CD4-positive, CD25-positive, alpha-beta regulatory T cell (primary cell): Measurements from ENCODE around the gene PKLR. TPM values are rescaled to one million over a fixed set of nuclear protein-coding genes. Genes with fewer than 3 reads are reported as not detected.

Experiments used
- ATAC-seq, 2 donors: fragments of 150-1000 bp; cut with Tn5 transposase; one replicate each; pipeline ENCODE4 v1.10.0; 2021; ENCODE audit warnings: low read depth in 2 of 2, moderate number of reproducible peaks in 2 of 2, moderate library complexity in 1 of 2
- DNase-seq, 3 donors: peaks; one replicate each; pipeline versions ENCODE4 v3.0.0 to v3.0.0-alpha.2; 2012 to 2022; ENCODE audit warnings: mixed read lengths in 1 of 3
- H3K27ac ChIP-seq: one replicate; pipeline ENCODE4 v1.7.0; 2013; ENCODE audit warnings: mild to moderate bottlenecking, low read length; ENCODE audit not compliant: insufficient read depth, poor library complexity, severe bottlenecking
- H3K27me3 ChIP-seq: one replicate; pipeline ENCODE4 v1.7.0; 2013; ENCODE audit warnings: low read length; ENCODE audit not compliant: control insufficient read depth, insufficient read depth
- H3K36me3 ChIP-seq: one replicate; pipeline ENCODE4 v1.7.0; 2013; ENCODE audit warnings: mild to moderate bottlenecking, low read length, moderate library complexity; ENCODE audit not compliant: control insufficient read depth, insufficient read depth
- H3K4me1 ChIP-seq: 2 replicates; pipeline ENCODE4 v1.7.0; 2013; ENCODE audit warnings: mild to moderate bottlenecking, low read length; ENCODE audit not compliant: insufficient read depth, control insufficient read depth, poor library complexity, severe bottlenecking
- H3K4me3 ChIP-seq: one replicate; pipeline ENCODE4 v1.7.0; 2013; ENCODE audit warnings: low read depth, mild to moderate bottlenecking, low read length, moderate library complexity
- H3K9me3 ChIP-seq, 2 experiments: 1 replicate in 1 of 2; 2 replicates in 1 of 2; pipeline ENCODE4 v1.7.0; 2013; ENCODE audit warnings: low read length in 2 of 2, mild to moderate bottlenecking in 1 of 2, moderate library complexity in 1 of 2; ENCODE audit not compliant: control insufficient read depth in 2 of 2
- H3K27ac Mint-ChIP-seq, 3 donors: one replicate each; pipeline ENCODE4 v1.8.0; 2020 to 2022; ENCODE audit warnings: mild to moderate bottlenecking in 3 of 3, mixed read lengths in 3 of 3, moderate library complexity in 2 of 3
- H3K27me3 Mint-ChIP-seq: one replicate; pipeline ENCODE4 v1.8.0; 2022; ENCODE audit warnings: mild to moderate bottlenecking, mixed read lengths
- H3K36me3 Mint-ChIP-seq: one replicate; pipeline ENCODE4 v1.8.0; 2020; ENCODE audit warnings: mixed read lengths
- H3K4me1 Mint-ChIP-seq, 4 donors: one replicate each; pipeline ENCODE4 v1.8.0; 2020 to 2022; ENCODE audit warnings: mixed read lengths in 4 of 4, mild to moderate bottlenecking in 1 of 4
- H3K4me3 Mint-ChIP-seq, 4 donors: one replicate each; pipeline ENCODE4 v1.8.0; 2020 to 2022; ENCODE audit warnings: mild to moderate bottlenecking in 4 of 4, mixed read lengths in 4 of 4, moderate library complexity in 3 of 4
- H3K9me3 Mint-ChIP-seq, 7 donors: one replicate each; pipeline ENCODE4 v1.8.0; 2020 to 2022; ENCODE audit warnings: mixed read lengths in 7 of 7, mild to moderate bottlenecking in 3 of 7, moderate library complexity in 2 of 7
- polyA plus RNA-seq, 4 donors: library from polyadenylated mRNA; unstranded; fragments of 300-500 nt; fragmentation: Illumina TruSeq; gene quantifications; one replicate each; pipeline ENCODE4 v1.2.3, GENCODE V29; 2021
- total RNA-seq: library from RNA; stranded (reverse); gene quantifications from one replicate; pipeline ENCODE4 v1.2.3, GENCODE V29; 2022

The PKLR gene
- total and polyA plus RNA-seq, 5 donors from 2014 or later: not detected

- H3K9me3 Mint-ChIP-seq: peaks cover 0 to 4% (median 2%) of the 10 kb centered on the region in 7 donors
- DNase-seq (no peak), ATAC-seq (no peak)
- no peaks in the 10 kb centered on the region for H3K9me3 ChIP-seq
- H3K36me3 Mint-ChIP-seq: peaks cover 13% of the 10 kb centered on the region
- H3K36me3 ChIP-seq: peaks cover 10% of the 10 kb centered on the region
- peaks cover 34% of the 10 kb centered on the region for H3K4me1 ChIP-seq
- no peaks in the 10 kb centered on the region for H3K27me3 ChIP-seq
- peak overlapping the region; percentile 41 to 97 (median 88) for H3K4me3 Mint-ChIP-seq
- H3K4me1 Mint-ChIP-seq: peaks cover 17 to 64% (median 36%) of the 10 kb centered on the region in 4 donors
- no peak overlapping the region for H3K27ac ChIP-seq
- no peak overlapping the region for H3K4me3 ChIP-seq
- H3K27ac Mint-ChIP-seq: peak overlapping the region; percentile 63 to 93 (median 90)
- peaks cover 13% of the 10 kb centered on the region for H3K27me3 Mint-ChIP-seq
These were observed 59.4 kb downstream of the PKLR start for GRCh38 chr1:155241841-155242264.

GRCh38 chr1:155241069-155241679 is 60.1 kb downstream of the PKLR start:
- peak overlapping the region; percentile 90 to 93 (median 91) for H3K27ac Mint-ChIP-seq
- peak overlapping the region; percentile 60 for H3K27ac ChIP-seq
- no peaks in the 10 kb centered on the region for H3K9me3 ChIP-seq
- H3K4me1 ChIP-seq: peaks cover 34% of the 10 kb centered on the region
- H3K36me3 ChIP-seq: peaks cover 15% of the 10 kb centered on the region
- peak overlapping the region; percentile 88 to 97 (median 90) for H3K4me3 Mint-ChIP-seq
- H3K27me3 ChIP-seq: no peaks in the 10 kb centered on the region
- H3K9me3 Mint-ChIP-seq: peaks cover 0 to 4% (median 2%) of the 10 kb centered on the region in 7 donors
- peak; percentile 50 to 52 for ATAC-seq
- peaks cover 13% of the 10 kb centered on the region for H3K27me3 Mint-ChIP-seq
- DNase-seq: peak; percentile 65 to 86 (median 76)
- H3K4me3 ChIP-seq: peak overlapping the region; percentile 95
- H3K36me3 Mint-ChIP-seq: peaks cover 20% of the 10 kb centered on the region
- peaks cover 17 to 70% (median 38%) of the 10 kb centered on the region in 4 donors for H3K4me1 Mint-ChIP-seq

Other genes starting within 250 kb of the PKLR start
- gene EFNA4, start 237.7 kb downstream of the PKLR start, total RNA-seq: 6.1 TPM
- 1 to 10 TPM; 2.5 to 5.9 (median 4.2) TPM for gene EFNA4, start 237.7 kb downstream of the PKLR start, polyA plus RNA-seq
- 0.52 TPM for gene EFNA3, start 222.6 kb downstream of the PKLR start, total RNA-seq
- gene EFNA3, start 222.6 kb downstream of the PKLR start, polyA plus RNA-seq: 1 to 10 TPM in 1 of 4 donors, under 1 TPM in 3; 0.42 to 1.2 (median 0.69) TPM
- gene EFNA1, start 173.6 kb downstream of the PKLR start, total RNA-seq: 0.30 TPM
- gene EFNA1, start 173.6 kb downstream of the PKLR start, polyA plus RNA-seq: 1 to 10 TPM; 1.4 to 6.8 (median 3.3) TPM
- gene SLC50A1, start 165.6 kb downstream of the PKLR start, total RNA-seq: 24.1 TPM
- 10 to 100 TPM; 45.1 to 59.3 (median 46.0) TPM for gene SLC50A1, start 165.6 kb downstream of the PKLR start, polyA plus RNA-seq
- 28.1 TPM for gene DPM3, start 160.9 kb downstream of the PKLR start, total RNA-seq
- 100 to 1,000 TPM in 3 of 4 donors, 10 to 100 TPM in 1; 98.3 to 116 (median 101) TPM for gene DPM3, start 160.9 kb downstream of the PKLR start, polyA plus RNA-seq
- gene KRTCAP2, start 128.1 kb downstream of the PKLR start, total RNA-seq: 122 TPM
- 100 to 1,000 TPM; 468 to 537 (median 507) TPM for gene KRTCAP2, start 128.1 kb downstream of the PKLR start, polyA plus RNA-seq
- gene TRIM46, start 127.6 kb downstream of the PKLR start, total RNA-seq: 6.1 TPM
- gene TRIM46, start 127.6 kb downstream of the PKLR start, polyA plus RNA-seq: 1 to 10 TPM in 2 of 4 donors, under 1 TPM in 2; 0.44 to 1.6 (median 0.78) TPM
- gene THBS3, start 93.5 kb downstream of the PKLR start, total RNA-seq: 18.4 TPM
- gene THBS3, start 93.5 kb downstream of the PKLR start, polyA plus RNA-seq: 1 to 10 TPM; 2.7 to 4.1 (median 3.7) TPM
- 18.4 TPM for gene MTX1, start 92.7 kb downstream of the PKLR start, total RNA-seq
- gene MTX1, start 92.7 kb downstream of the PKLR start, polyA plus RNA-seq: 10 to 100 TPM; 44.3 to 52.2 (median 49.0) TPM
- gene ENTREP3, start 46.0 kb downstream of the PKLR start, total RNA-seq: 7.8 TPM
- under 1 TPM; 0.57 to 0.97 (median 0.72) TPM for gene ENTREP3, start 46.0 kb downstream of the PKLR start, polyA plus RNA-seq
- 57.3 TPM for gene SCAMP3, start 39.1 kb downstream of the PKLR start, total RNA-seq
- 100 to 1,000 TPM; 110 to 150 (median 141) TPM for gene SCAMP3, start 39.1 kb downstream of the PKLR start, polyA plus RNA-seq
- 76.6 TPM for gene CLK2, start 27.9 kb downstream of the PKLR start, total RNA-seq
- gene CLK2, start 27.9 kb downstream of the PKLR start, polyA plus RNA-seq: 10 to 100 TPM; 11.4 to 17.4 (median 15.5) TPM
- 1.5 TPM for gene HCN3, start 24.0 kb downstream of the PKLR start, total RNA-seq
- under 1 TPM in 3 of 4 donors, not detected in 1; 0.07 to 0.15 (median 0.11) TPM for gene HCN3, start 24.0 kb downstream of the PKLR start, polyA plus RNA-seq
- gene FDPS, start 7.4 kb upstream of the PKLR start, total RNA-seq: 67.9 TPM
- 100 to 1,000 TPM; 114 to 159 (median 123) TPM for gene FDPS, start 7.4 kb upstream of the PKLR start, polyA plus RNA-seq
- gene RUSC1, start 19.5 kb upstream of the PKLR start, total RNA-seq: 12.4 TPM
- 10 to 100 TPM in 1 of 4 donors, 1 to 10 TPM in 3; 7.1 to 10.0 (median 8.8) TPM for gene RUSC1, start 19.5 kb upstream of the PKLR start, polyA plus RNA-seq